ENCODE data around the gene OMA1.

- no peak for TF ChIP-seq EZH2 (optimal IDR thresholded peaks at IDR 0.05; ENCODE audit: low read depth, low read length)
- no peak for TF ChIP-seq CTCF (IDR thresholded peaks at IDR 0.05; ENCODE audit: low read length)
- no peak for TF ChIP-seq EZH2phosphoT487 (IDR thresholded peaks at IDR 0.05; ENCODE audit: low read length)
Observed at GRCh38 chr1:58500043-58500442, 46.5 kb downstream of the OMA1 start.
